ENCODE results near the gene PLA2G15. TPM values are rescaled to one million over a fixed set of nuclear protein-coding genes. Genes with fewer than 3 reads are reported as not detected.

Gene PLA2G15
- total RNA-seq, 1 experiment from 2014 or later = 43.0 TPM

GRCh38 chr16:68246121-68246520, 948 bp downstream of the PLA2G15 start:
- in situ Hi-C loops (cut with HindIII; ENCODE audit: low pct_unique_long_range_greater_than_20kb, low sequenced_read_pairs) = no loop called here
- DNase-seq (ENCODE audit: low read depth) = no peak

GRCh38 chr16:68246666-68247065, 1.5 kb downstream of the PLA2G15 start:
- in situ Hi-C loops (cut with HindIII; ENCODE audit: low pct_unique_long_range_greater_than_20kb, low sequenced_read_pairs) = no loop called here
- DNase-seq (ENCODE audit: low read depth) = peak; percentile 46

GRCh38 chr16:68247400-68247799, 2.2 kb downstream of the PLA2G15 start:
- DNase-seq (ENCODE audit: low read depth) = no peak
- in situ Hi-C loops (cut with HindIII; ENCODE audit: low pct_unique_long_range_greater_than_20kb, low sequenced_read_pairs) = no loop called here

- no peak for DNase-seq (ENCODE audit: low read depth)
- in situ Hi-C loops (cut with HindIII; ENCODE audit: low pct_unique_long_range_greater_than_20kb, low sequenced_read_pairs) = no loop called here
These were observed 2.8 kb downstream of the PLA2G15 start for GRCh38 chr16:68247932-68248331.

- in situ Hi-C loops (cut with HindIII; ENCODE audit: low pct_unique_long_range_greater_than_20kb, low sequenced_read_pairs) = no loop called here
- no peak for DNase-seq (ENCODE audit: low read depth)
These were observed 4.2 kb downstream of the PLA2G15 start for GRCh38 chr16:68249371-68249770.

- no peak for DNase-seq (ENCODE audit: low read depth)
- in situ Hi-C loops (cut with HindIII; ENCODE audit: low pct_unique_long_range_greater_than_20kb, low sequenced_read_pairs) = no loop called here
These were observed 5.8 kb downstream of the PLA2G15 start for GRCh38 chr16:68250951-68251350.

- in situ Hi-C loops (cut with HindIII; ENCODE audit: low pct_unique_long_range_greater_than_20kb, low sequenced_read_pairs) = no loop called here
- no peak for DNase-seq (ENCODE audit: low read depth)
These were observed 6.7 kb downstream of the PLA2G15 start for GRCh38 chr16:68251832-68252231.

- DNase-seq (ENCODE audit: low read depth) = no peak
- in situ Hi-C loops (cut with HindIII; ENCODE audit: low pct_unique_long_range_greater_than_20kb, low sequenced_read_pairs) = no loop called here
These were observed 7.2 kb downstream of the PLA2G15 start for GRCh38 chr16:68252383-68252782.

- in situ Hi-C loops (cut with HindIII; ENCODE audit: low pct_unique_long_range_greater_than_20kb, low sequenced_read_pairs) = no loop called here
- DNase-seq (ENCODE audit: low read depth) = no peak
These were observed 8.5 kb downstream of the PLA2G15 start for GRCh38 chr16:68253721-68254120.

GRCh38 chr16:68255712-68256111, 10.5 kb downstream of the PLA2G15 start:
- no peak for DNase-seq (ENCODE audit: low read depth)
- in situ Hi-C loops (cut with HindIII; ENCODE audit: low pct_unique_long_range_greater_than_20kb, low sequenced_read_pairs) = no loop called here

- no peak for DNase-seq (ENCODE audit: low read depth)
These were observed 12.2 kb downstream of the PLA2G15 start for GRCh38 chr16:68257251-68257905.

GRCh38 chr16:68257906-68258800, 13.0 kb downstream of the PLA2G15 start:
- in situ Hi-C loops (cut with HindIII; ENCODE audit: low pct_unique_long_range_greater_than_20kb, low sequenced_read_pairs) = no loop called here
- DNase-seq (ENCODE audit: low read depth) = peak; percentile 100

More at GRCh38 chr16:68257251-68257905, 12.2 kb downstream of the PLA2G15 start:
- in situ Hi-C loops (cut with HindIII; ENCODE audit: low pct_unique_long_range_greater_than_20kb, low sequenced_read_pairs) = no loop called here

- no peak for DNase-seq (ENCODE audit: low read depth)
- in situ Hi-C loops (cut with HindIII; ENCODE audit: low pct_unique_long_range_greater_than_20kb, low sequenced_read_pairs) = no loop called here
These were observed 14.0 kb downstream of the PLA2G15 start for GRCh38 chr16:68259007-68259825.

- no peak for DNase-seq (ENCODE audit: low read depth)
- in situ Hi-C loops (cut with HindIII; ENCODE audit: low pct_unique_long_range_greater_than_20kb, low sequenced_read_pairs) = no loop called here
These were observed 18.5 kb downstream of the PLA2G15 start for GRCh38 chr16:68263559-68264127.

GRCh38 chr16:68264128-68265077, 19.2 kb downstream of the PLA2G15 start, which contains the start of gene SLC7A6:
SLC7A6 (plus strand) TSS chr16:68264526; CDS start chr16:68274727, 10,201 bp downstream.
- in situ Hi-C loops (cut with HindIII; ENCODE audit: low pct_unique_long_range_greater_than_20kb, low sequenced_read_pairs) = no loop called here
- peak; percentile 61 for DNase-seq (ENCODE audit: low read depth)

- DNase-seq (ENCODE audit: low read depth) = peak; percentile 79
- in situ Hi-C loops (cut with HindIII; ENCODE audit: low pct_unique_long_range_greater_than_20kb, low sequenced_read_pairs) = no loop called here
These were observed 20.1 kb downstream of the PLA2G15 start for GRCh38 chr16:68265078-68265920.

Data from Caki2 (cell line).